Measurements from ENCODE around the gene RYR1.
"Not testable (repeated sequence)": the region's sequence is repeated elsewhere in the genome, so short reads cannot be mapped to it uniquely, and the experiment has no call there.

RYR1 gene

DNA sequence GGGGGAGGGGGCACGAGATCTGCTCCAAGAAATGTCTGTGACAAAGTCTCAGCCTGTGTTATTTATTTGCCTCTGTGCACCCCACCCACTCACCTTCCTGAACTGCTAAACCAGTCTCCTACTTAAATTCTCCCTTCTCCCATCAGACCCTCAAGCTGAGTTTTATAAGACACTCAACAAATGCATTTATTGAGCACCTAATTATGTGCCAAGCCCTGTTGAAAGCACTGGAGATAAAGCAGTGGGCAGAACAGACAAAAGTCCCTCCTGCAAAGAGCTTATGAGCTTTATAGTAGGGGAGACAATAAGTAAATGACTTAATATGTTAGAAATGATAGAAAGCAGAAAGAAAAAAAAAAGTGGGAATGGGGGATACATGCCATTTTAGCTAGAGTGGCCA is 34.0 kb upstream of the RYR1 start:
- DNase-seq, result no peak

DNA sequence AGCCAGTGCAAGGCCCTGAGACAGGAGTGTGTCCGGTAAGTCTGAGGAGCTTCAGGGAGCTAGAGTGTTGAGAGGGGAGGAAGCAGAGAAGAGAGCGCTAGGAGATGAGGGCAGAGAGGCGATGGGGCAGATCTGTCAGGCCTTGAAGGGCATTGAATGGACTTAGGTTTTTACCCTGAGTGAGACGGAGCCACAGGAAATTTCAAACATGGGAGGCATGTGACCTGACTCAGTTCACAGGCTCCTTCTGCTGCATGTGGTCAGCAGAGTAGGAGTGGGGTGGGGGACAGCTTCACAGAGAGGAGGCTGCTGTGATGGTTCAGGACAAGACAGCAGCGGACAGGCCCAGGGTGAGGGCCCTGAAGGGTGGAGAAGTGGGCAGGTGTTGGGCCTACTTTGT is 33.1 kb upstream of the RYR1 start:
- no peak for DNase-seq

DNA sequence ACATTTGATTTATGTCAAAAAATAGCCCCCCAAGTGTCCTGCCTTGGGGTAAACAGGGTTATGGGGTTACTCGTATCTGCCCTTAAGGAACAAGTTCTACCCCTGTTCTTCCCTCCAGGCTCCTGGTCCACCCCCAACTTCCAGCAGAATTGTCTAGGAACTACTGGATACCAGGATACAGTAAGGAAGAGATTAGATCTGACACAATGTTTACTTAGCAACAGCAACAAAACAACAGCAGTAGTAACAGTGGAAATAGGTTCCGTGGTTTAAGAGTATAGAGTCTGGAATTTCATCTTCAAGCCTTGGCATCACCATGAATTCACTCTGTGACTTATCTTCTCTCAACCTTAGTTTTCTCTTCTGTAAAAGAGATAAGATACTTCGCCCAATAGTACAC is 32.3 kb upstream of the RYR1 start:
- DNase-seq, result no peak

DNA sequence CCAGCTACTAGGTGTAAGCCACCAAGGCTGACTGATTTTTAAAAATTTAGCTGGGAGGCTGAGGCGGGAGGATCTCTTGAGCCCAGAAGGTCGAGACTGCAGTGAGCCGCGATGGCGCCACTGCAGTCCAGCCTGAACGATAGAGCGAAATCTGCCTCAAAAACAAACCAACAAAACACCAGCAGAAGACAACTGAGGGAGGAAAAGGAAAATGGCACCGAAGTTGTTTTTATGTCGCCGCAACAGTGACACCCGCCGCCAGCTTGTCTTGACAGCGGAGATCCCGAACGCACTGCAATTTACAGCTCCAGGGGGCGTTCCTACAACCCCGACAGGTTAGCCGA is 30.9 kb upstream of the RYR1 start:
- DNase-seq, result no peak

DNA sequence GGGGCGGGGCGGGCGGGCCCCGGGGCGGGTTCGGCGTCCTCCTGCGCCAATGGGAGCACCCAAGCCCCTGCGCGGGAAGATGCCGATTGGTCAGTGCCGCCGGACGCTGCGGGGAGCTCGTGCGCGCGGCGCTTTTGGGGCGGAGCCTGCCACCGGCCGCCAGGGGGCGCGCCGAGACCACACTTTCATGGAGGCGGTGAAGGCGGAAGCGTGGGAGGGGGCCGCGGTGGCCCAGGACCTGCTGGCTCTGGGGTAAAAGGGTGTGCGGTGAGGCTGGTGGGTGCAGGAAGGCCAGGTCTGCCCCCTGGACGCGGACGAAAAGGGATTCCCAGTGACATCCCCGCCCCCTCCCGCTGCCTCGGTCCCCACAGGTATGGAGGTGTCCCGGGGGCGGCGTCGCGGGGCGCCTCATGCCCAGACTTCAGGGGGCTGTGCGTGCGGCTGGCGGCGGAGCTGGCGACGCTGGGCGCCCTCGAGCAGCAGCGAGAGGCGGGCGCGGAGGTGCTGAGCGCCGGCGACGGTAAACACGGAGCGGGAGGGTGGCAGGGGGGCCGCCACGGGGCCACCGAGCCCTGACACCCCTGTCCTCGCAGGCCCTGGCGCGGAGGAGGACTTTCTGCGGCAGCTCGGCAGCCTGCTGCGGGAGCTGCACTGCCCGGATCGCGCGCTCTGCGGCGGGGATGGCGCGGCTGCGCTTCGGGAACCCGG is 30.4 kb upstream of the RYR1 start, which contains the start of gene FAM98C:
Gene FAM98C (plus strand): TSS at position 127 of the 708 bp plus-strand sequence. CDS start 61 bp downstream, at position 188.
- peak; percentile 41 to 99 (median 95) for DNase-seq

DNA sequence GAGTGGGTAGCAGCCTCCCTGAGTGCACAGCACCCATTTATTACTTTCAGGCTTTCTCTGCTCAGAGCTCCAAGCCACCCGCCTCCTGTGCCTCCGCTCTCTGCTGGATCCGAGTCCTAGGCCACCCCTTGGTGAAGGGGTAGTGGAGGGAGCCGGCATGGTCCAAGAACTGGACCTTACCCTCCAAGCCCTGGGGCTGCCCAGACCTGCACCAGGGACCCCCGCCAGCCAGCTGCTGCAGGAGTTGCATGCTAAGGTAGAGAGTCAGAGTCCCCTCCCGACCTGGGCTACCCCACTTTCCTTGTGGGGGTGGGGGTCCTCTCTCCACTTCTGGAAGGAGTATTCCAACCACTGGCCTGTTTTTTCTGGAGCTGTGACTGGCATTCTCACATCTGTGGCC is 28.6 kb upstream of the RYR1 start:
- no peak for DNase-seq

DNA sequence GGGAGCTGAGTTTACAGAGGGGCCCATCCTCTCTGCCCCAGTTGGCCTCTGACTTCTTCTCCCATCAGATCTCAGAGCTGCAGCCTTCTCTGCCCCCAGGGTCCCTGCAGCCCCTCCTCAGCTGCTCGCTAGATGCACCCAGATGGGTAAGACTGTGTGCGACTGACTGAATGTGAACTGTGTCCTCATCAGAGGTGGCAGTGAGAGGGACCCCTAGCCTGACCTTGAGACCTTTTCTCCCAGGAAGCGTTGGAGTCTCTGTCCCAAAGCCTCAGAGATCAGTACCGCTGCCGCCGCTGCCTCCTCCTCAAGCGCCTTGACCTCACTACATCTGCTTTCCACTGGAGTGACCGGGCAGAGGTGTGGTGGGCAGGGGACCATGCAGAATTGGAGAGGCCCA is 28.2 kb upstream of the RYR1 start:
- no peak for DNase-seq

DNA sequence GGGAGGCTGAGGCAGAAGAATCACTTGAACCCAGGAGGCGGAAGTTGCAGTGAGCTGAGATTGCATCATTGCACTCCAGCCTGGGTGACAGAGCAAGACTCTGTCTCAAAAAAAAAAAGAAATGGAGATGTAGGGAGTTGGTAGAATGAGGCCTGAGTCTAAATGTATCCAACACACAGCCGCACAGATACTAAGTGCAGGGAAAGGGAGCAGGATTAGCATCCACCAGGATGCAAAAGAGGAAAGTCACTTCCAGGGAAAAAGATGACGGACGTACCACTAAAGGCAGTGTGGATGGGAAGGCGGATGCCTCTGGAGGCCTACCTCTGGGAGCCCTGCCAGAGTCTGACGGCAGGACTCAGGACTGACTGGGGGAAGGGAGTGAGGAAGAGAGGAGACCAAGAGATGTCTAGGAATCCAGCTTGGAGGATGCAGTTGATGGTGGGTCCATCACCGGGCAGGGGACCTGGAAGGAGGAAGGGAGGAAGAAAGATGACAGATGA is 23.8 kb upstream of the RYR1 start:
- DNase-seq, result peak in 1 of 51 donors; percentile 8

DNA sequence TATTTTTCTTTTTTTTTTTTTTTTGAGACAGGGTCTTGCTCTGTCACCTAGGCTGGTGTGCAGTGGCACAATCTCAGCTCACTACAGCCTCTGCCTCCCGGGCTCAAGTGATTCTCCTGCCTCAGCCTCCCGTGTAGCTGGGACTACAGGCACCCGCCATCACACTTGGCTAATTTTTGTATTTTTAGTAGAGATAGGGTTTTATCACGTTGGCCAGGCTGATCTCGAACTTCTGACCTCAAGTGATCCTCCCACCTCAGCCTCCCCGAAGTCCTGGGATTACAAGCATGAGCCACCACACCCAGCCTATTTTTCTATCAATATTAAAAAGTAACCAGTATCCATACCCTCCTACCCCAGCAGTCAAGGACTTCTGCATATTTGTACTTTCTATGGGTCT is 23.1 kb upstream of the RYR1 start:
- not testable (repeated sequence) for DNase-seq

DNA sequence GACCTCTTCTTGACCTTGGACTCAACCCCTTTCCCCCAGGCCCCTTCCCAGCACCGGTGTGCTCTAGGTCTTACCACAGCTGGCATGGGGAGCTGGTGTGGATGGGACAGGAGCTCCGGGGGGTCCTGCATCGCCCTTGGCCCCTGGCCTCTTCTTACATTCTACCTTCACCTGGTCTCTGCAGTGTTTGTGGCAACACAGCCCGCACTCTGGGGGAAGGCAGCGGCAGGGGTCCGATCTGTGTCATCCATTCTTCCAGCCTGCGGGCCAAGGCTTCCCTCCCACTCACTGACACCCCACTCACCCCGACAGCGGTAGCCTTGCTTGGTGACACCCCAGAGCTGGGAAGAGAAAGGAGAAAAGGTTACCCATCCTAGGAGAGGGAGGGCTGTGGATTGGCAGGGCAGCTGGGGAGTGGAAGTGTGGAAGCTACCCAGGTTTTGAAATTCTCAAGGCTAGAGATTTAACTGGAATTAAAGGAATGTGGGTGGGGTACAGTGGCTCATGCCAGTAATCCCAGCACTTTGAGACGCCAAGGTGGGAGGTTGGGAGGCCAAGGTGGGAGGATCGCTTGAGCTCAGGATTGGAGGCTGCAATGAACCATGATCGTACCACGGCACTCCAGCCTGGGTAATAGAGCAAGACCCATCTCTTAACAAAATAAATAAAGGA is 22.3 kb upstream of the RYR1 start:
- no peak for DNase-seq

DNA sequence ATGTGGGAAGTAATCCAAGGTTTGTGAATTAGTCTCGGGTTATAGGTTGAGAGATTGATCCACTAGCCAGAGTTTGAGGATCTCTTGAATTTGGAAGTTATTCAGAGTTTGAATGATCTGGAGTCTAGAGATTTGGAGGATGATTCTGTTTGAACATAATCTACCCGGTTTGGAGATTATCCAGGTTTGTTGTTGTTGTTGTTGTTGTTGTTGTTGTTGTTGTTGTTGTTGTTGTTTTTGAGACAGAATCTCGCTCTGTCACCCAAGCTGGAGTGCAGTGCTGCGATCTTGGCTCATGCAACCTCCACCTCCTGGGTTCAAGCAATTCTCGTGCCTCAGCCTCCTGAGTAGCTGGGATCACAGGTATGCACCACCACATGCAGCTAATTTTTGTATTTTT is 21.6 kb upstream of the RYR1 start:
- not testable (repeated sequence) for DNase-seq

DNA sequence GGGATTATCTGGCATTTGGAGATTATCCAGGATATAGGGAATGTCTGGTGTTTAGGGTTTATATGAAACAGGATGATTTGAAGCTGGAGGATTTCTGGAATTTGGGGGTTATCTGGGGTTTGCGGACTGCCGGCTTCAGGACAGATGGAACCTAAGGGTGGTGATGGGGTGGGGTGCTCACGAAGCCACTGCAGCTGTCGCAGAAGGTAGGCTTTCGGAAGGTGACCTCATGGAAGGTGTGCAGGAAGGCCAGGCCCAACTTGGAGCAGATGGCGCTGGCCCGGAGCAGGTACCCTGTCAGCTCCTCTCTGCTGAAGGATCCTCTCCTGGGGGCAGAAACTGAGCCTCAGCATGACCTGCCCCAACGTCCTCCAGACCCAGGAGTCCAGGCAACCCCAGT is 21.0 kb upstream of the RYR1 start:
- no peak for DNase-seq

DNA sequence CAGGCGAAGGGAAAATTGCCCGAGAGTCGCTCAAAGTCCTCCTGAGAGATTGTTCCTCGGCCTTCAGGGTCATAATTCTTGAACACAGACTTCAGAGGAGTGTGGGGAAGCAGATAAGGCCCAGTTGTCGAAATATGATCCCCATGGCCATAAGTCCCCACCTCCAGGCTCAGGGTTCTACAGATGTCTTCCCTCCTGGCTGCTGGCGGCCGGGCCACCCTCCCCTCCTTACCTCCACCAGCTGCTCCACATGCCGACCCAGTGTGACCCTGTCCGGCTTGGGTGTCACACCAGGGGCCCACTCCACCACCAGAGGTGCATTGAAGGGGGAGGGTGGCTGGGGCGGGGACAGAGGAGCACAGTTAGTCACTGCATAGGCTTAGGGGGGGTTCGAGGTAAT is 20.5 kb upstream of the RYR1 start:
- DNase-seq, result no peak

DNA sequence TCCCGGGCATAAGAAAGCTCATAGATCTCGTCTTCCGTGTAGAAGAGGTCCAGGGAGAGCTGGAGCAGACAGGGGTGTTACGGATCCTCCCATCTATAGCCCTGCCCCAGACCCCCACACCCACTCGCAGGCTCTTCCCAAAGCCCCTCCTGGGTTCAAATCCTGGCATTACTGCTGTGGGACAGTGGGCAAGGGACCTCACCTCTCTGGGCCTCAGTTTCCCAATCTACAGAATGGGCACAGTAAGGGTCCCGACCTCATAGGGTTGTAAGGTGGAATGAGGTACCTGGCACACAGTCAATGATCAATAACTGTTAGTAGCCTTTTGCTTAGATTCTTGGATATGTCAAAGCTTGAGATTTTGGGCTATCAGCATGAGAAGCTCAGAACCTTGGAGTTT is 20.1 kb upstream of the RYR1 start:
- no peak for DNase-seq

DNA sequence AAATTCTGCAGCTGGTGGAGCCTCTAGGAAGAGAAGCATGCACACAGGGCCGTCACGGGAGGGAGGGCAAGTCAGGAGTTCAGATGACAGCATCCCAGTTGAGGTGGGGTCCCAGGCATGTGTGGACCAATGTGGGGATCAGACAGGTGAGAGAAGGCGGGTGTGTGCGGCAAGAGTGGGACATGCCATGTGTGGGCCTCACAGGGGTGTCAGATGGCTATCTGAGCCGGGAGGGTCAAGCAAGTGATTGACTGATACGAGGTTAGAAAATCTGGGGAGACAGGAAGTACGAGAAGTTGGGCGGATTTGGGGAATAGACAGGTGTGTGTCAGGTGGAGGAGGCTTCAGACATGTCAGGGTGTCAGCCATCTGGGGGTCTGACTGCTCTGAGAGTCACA is 16.3 kb upstream of the RYR1 start:
- DNase-seq, result no peak

DNA sequence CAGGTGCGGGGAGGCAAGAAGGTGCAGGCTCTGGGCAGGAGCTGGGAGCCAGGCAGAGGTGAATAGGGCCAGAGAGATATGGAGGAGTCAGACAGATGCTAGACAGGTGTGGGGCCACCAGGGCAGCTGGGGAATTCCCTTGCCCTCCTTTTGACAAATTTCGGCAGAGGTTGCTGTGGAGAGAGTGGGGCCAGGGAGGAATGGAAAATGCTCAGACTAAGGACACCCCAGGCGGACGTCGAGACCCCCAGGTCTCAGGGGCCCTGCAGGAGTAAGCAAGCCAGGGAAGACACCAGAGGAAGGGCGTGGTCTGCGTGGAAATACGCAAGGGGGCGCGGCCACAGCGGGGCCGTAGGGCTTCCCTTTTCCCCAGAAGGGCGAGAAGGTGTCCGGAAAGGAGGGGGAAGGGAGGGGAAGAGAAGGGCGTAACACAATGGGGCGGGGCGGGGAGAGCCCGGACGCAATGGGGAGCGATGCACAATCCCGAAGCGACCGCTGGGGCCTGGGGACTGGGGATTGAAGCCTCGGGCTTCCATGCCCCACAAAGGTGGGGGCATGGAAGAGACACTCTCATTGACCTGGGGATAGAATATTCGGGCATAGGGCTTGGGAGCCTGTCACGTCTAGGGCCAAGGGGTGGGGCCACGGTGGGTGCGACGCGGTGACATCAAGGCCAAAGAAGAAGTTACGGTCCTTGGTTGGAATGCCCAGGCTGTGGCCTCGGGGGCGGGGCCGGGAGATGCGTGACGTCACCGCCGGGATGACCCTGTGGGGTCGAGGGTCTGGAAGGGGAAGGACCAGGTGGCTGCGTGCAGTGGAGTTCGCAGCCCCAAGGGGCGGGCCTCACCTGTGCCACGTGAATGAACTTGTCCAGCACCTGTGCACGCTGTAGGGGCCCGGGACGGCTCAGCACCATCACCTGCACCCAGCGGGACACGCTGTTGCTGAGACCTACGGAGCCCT is 15.7 kb upstream of the RYR1 start:
- peak in 6 of 51 donors; percentile 6 to 18 (median 12) for DNase-seq

DNA sequence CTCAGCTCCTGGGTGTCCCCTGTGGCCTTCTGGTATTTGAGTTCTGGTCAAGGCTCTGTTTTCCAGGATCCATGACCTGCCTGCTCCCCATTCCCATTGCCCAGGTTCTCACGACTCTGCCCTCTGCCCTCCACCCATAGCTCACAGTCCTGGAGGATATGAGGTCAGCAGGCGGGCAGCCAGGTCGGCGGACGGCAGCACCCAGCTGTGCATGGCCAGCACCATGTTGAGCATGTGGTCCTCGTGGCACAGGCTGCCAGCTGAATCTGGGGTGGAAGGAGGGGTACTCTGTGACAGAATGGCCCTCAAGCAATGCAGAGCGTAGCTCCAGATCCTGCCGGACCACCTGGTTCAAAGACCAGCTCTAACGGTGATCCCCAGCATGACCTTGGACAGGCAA is 12.6 kb upstream of the RYR1 start:
- no peak for DNase-seq

DNA sequence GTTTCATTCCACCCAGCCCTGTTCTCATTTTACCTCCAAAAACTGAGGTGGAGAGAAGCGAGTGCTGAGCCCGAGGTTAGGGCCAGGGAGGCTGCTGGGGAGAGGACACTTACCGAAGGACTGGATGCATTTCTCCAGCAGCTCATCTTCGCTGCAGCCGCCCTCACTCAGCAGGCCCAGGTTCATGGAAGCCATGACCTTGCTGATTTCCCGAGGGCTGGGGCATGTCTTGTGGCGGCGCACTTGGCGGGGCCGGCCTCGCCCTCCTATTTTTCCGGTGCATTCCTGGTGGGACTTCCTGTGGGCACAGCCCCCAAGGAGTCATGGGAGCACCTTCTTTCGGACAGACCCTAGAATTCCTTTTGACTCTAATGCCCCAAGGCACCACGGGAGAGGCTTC is 11.6 kb upstream of the RYR1 start:
- no peak for DNase-seq

DNA sequence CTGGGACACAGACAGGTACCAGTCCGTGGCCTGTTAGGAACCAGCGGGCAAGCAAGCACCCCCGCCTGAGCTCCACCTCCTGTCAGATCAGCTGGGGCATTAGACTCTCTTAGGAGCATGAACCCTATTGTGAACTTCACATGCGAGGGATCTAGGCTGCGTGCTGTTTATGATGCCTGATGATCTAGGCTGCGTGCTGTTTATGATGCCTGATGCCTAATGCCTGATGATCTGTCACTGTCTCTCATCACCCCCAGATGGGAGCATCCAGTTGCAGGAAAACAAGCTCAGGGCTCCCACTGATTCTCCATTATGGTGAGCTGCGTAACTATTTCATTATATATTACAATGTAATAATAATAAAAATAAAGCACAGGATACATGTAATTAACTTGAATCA is 11.1 kb upstream of the RYR1 start:
- DNase-seq, result no peak

DNA sequence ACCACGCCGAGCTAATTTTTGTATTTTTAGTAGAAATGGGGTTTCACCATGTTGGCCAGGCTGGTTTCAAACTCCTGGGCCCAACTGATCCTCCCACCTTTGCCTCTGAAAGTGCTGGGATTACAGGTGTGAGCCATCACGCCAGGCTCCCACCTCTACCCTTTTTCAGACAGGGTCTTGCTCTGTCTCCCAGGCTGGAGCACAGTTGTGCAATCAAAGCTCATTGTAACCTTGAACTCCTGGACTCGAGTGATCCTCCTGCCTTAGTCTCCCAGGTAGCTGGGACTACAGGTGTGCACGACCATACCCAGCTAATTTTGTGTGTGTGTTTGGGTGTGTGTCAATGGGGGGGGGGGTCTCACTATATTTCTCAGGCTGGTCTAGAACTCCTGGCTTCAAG is 9.2 kb upstream of the RYR1 start:
- no peak for DNase-seq

DNA sequence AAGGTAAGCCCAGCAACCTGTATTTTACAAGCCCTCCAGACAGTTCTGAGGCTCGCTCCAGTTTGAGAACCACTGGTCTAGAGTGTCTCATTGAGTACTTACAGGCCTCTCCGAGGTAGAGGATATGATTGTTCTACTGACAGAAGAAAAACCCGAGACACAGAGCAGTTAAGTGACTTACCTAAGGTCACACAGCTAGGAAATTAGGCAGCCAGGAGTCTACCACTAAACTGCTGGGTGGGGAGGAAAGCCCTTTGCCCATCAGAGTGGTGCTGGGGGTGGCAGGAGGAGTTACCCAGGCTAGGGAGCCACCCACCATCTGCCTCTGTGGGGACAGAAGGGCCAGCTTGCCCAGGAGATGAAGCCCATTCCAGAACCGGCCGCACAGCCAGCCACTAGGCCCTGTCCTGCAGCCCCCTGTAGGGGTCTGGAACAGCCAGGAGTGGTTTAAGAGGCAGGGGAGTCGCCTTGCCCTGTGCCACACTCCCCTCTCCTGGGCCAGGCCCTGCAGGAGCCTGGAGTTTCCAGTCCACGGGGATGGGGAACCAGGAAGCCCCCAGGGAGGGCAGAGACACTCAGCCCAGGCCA is 8.2 kb upstream of the RYR1 start:
- DNase-seq, result no peak
